ENCODE results near the gene MYO1G.

DNA sequence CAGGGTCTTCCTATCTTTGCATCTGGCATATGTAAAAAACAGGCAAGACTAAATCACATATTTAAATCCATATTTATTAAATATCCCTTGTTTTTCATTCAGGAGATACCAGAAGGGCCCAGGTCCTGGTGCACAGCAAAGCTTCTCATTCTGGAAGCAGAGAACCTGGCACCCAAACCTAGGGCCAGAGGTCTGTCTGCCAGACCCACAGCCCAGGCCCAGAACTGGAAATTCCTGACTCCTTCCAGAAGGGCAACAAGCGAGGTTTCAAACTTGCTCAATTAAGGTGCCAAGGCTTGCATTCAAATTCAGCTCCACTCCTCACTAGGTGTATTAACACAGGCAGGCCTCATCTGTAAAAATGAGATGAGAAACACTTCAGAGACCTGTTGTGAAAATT lies 4.2 kb upstream of the MYO1G start:
- TF ChIP-seq, protein P1, sequence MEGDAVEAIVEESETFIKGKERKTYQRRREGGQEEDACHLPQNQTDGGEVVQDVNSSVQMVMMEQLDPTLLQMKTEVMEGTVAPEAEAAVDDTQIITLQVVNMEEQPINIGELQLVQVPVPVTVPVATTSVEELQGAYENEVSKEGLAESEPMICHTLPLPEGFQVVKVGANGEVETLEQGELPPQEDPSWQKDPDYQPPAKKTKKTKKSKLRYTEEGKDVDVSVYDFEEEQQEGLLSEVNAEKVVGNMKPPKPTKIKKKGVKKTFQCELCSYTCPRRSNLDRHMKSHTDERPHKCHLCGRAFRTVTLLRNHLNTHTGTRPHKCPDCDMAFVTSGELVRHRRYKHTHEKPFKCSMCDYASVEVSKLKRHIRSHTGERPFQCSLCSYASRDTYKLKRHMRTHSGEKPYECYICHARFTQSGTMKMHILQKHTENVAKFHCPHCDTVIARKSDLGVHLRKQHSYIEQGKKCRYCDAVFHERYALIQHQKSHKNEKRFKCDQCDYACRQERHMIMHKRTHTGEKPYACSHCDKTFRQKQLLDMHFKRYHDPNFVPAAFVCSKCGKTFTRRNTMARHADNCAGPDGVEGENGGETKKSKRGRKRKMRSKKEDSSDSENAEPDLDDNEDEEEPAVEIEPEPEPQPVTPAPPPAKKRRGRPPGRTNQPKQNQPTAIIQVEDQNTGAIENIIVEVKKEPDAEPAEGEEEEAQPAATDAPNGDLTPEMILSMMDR (IDR thresholded peaks at IDR 0.05): no peak
- TF ChIP-seq, protein P2, sequence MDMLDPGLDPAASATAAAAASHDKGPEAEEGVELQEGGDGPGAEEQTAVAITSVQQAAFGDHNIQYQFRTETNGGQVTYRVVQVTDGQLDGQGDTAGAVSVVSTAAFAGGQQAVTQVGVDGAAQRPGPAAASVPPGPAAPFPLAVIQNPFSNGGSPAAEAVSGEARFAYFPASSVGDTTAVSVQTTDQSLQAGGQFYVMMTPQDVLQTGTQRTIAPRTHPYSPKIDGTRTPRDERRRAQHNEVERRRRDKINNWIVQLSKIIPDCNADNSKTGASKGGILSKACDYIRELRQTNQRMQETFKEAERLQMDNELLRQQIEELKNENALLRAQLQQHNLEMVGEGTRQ (IDR thresholded peaks at IDR 0.05; ENCODE audit: borderline replicate concordance, low read depth, low read length): no peak
